ENCODE data around the gene TBC1D1.

The TBC1D1 gene

DNA sequence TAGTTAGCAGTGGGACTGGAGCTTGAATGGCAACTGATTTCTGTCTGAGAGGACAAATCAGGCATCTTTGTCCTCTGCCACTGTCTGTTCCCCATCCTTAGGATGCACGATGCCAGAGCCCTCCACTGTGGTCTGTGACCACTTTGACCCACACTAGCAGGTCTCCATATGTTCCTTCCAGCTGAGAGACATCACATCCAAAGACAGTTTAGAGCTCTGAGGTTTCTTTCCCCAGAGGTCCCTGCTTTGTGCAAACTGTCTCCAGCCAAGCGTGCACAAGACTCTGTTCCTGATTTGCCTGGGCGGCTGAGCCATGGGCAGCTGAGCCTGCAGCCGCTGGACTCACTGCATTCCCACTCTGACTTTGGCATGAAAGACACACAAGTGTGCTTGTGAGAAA, 167.3 kb downstream of the TBC1D1 start:
- no peaks in the 10 kb centered on the region for H3K9me3 ChIP-seq (ENCODE audit: control insufficient read depth, low read length)
- H3K4me3 ChIP-seq (ENCODE audit: insufficient read depth, low read depth, low read length, poor library complexity, severe bottlenecking) = no peak overlapping the region
- DNase-seq = no peak
- no peak overlapping the region for H3K27ac ChIP-seq (ENCODE audit: insufficient read depth, low read length, poor library complexity, severe bottlenecking)
- H3K36me3 ChIP-seq (ENCODE audit: control insufficient read depth, insufficient read depth, low read length) = peaks cover 28% of the 10 kb centered on the region
- H3K27me3 ChIP-seq (replicated peaks; ENCODE audit: control insufficient read depth, insufficient read depth, low read length, poor library complexity, severe bottlenecking) = no peaks in the 10 kb centered on the region
- no peaks in the 10 kb centered on the region for H3K4me1 ChIP-seq (ENCODE audit: control insufficient read depth, insufficient read depth, low read length, poor library complexity, severe bottlenecking)

DNA sequence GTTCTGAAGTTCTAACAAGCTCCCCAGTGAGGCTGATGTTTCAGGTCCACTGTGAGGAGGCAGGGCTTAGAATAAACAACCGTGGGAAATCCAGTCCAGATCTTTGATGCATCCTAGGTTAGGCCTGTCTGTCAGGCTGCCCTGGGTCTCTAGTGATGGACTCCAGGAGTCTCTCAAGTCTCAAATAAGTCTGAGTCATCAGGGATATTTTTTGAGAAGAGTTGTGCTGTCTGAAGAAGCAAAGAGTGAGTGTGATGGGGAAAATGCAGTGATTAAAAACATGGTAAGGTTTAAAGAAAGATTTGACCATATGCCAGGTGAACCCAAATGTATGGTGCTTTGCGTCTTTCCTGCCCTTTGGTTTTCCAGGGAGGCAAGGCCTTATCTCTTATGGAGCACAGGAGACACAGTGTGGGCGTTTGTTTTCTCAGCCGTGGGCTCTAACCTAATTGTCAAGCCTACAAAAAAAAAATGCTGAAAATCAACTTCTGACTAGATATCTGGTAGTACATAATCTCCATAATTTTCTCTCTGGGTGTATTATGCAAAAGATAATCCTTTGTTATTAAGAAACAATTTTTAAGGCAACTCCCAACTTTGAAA, 170.0 kb downstream of the TBC1D1 start:
- H3K4me1 ChIP-seq (ENCODE audit: control insufficient read depth, insufficient read depth, low read length, poor library complexity, severe bottlenecking) = no peaks in the 10 kb centered on the region
- no peak overlapping the region for H3K27ac ChIP-seq (ENCODE audit: insufficient read depth, low read length, poor library complexity, severe bottlenecking)
- peaks cover 8% of the 10 kb centered on the region for H3K36me3 ChIP-seq (ENCODE audit: control insufficient read depth, insufficient read depth, low read length)
- no peaks in the 10 kb centered on the region for H3K9me3 ChIP-seq (ENCODE audit: control insufficient read depth, low read length)
- H3K27me3 ChIP-seq (replicated peaks; ENCODE audit: control insufficient read depth, insufficient read depth, low read length, poor library complexity, severe bottlenecking) = no peaks in the 10 kb centered on the region
- H3K4me3 ChIP-seq (ENCODE audit: insufficient read depth, low read depth, low read length, poor library complexity, severe bottlenecking) = no peak overlapping the region
- no peak for DNase-seq

DNA sequence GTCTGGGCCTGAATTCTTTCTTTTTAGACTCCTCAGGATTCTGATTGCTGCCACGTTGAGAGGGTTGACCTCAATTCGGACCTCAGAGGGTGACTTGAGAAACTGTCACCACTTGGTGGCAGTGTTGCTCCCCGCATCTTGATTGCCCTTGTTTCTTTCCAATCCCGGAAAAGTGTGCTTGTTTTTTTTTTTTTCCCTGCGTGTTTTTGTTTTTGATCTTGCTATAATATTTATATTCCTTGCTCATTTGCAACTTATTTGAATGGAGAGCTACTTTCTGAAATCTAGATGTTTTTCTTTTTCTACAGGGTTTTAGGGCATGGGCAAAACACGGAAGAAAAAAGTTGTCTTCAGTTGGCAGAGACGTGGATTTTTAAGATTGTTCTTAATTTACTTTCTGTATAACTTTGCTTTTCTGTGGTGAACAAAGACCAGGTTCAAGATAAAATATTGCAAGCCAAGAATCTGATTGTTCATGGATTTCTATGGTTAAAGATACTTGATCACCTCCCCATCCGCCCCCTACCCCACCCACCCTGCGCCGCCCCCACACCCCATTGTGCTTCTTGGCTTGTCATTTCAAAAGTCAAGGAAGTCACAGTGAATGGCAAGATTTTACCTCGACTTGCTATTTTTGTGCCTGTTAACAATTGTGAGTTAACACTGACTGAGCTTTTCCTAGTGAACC, 171.3 kb downstream of the TBC1D1 start:
- Histone ChIP-seq H3K4me3 (ENCODE audit: insufficient read depth, low read depth, low read length, poor library complexity, severe bottlenecking) (peak overlapping the region; percentile 26), H3K27me3 (replicated peaks; ENCODE audit: control insufficient read depth, insufficient read depth, low read length, poor library complexity, severe bottlenecking) (no peaks in the 10 kb centered on the region), H3K9me3 (ENCODE audit: control insufficient read depth, low read length) (no peaks in the 10 kb centered on the region), H3K36me3 (ENCODE audit: control insufficient read depth, insufficient read depth, low read length) (peaks cover 7% of the 10 kb centered on the region), H3K27ac (ENCODE audit: insufficient read depth, low read length, poor library complexity, severe bottlenecking) (no peak overlapping the region), H3K4me1 (ENCODE audit: control insufficient read depth, insufficient read depth, low read length, poor library complexity, severe bottlenecking) (no peaks in the 10 kb centered on the region)
- DNase-seq = peak; percentile 10 to 49 (median 16)

DNA sequence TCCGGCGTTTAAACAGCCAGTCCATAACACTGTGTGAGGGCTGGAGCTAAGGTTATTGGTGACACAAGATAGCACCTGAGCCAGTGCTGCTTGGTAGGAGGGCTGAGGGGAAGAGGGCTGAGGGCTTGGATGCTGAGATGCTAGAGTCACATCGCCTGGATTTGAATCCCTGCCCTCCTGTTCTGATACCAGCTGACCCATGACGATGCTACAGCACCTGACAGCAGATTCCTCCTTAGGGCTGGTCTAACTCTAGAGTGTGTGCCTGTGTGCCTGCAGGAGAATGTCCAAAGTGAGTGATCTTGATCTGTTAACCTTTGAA, 171.9 kb downstream of the TBC1D1 start:
- no peak overlapping the region for H3K27ac ChIP-seq (ENCODE audit: insufficient read depth, low read length, poor library complexity, severe bottlenecking)
- no peak for DNase-seq
- no peaks in the 10 kb centered on the region for H3K9me3 ChIP-seq (ENCODE audit: control insufficient read depth, low read length)
- no peak overlapping the region for H3K4me3 ChIP-seq (ENCODE audit: insufficient read depth, low read depth, low read length, poor library complexity, severe bottlenecking)
- no peaks in the 10 kb centered on the region for H3K27me3 ChIP-seq (replicated peaks; ENCODE audit: control insufficient read depth, insufficient read depth, low read length, poor library complexity, severe bottlenecking)
- H3K4me1 ChIP-seq (ENCODE audit: control insufficient read depth, insufficient read depth, low read length, poor library complexity, severe bottlenecking) = no peaks in the 10 kb centered on the region
- peaks cover 6% of the 10 kb centered on the region for H3K36me3 ChIP-seq (ENCODE audit: control insufficient read depth, insufficient read depth, low read length)

DNA sequence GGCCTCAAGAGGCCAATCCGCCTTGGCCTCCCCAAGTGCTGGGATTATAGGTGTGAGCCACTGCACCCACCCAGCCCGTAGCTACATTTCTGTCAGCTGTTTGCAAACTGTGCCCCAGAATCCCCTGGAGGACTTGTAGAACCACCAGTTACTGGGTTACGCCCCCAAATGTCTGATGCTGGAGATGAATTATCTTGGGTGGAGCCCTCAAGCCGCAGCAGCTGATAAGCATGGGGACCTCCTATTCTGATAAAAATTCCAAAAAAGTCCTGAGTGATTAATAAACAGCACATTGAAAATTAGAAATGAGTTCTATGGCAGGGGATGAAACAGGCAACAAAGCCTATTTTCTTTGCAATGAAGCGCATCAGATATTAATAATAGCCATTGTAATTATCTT, 174.3 kb downstream of the TBC1D1 start:
- H3K36me3 ChIP-seq (ENCODE audit: control insufficient read depth, insufficient read depth, low read length) = peaks cover 3% of the 10 kb centered on the region
- H3K27ac ChIP-seq (ENCODE audit: insufficient read depth, low read length, poor library complexity, severe bottlenecking) = no peak overlapping the region
- no peaks in the 10 kb centered on the region for H3K27me3 ChIP-seq (replicated peaks; ENCODE audit: control insufficient read depth, insufficient read depth, low read length, poor library complexity, severe bottlenecking)
- H3K4me3 ChIP-seq (ENCODE audit: insufficient read depth, low read depth, low read length, poor library complexity, severe bottlenecking) = no peak overlapping the region
- no peak for DNase-seq
- H3K4me1 ChIP-seq (ENCODE audit: control insufficient read depth, insufficient read depth, low read length, poor library complexity, severe bottlenecking) = no peaks in the 10 kb centered on the region
- no peaks in the 10 kb centered on the region for H3K9me3 ChIP-seq (ENCODE audit: control insufficient read depth, low read length)

DNA sequence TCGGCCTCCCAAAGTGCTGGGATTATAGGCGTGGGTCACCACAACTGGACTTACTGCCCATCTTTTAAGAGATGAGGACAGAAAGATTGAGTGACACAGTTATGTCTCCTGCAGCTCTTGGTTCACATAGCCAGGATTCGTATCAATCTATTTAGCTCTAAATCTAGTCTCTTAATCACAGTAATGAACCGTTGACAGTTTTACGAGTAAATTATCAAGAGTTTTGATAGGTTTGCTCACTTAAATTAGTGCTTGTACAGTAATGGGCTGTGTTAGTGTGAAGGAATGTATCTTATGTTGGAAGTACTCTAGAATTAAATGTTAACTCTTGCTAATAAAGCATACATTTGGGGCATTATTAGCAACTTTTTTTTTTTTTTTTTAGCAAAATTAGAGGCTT, 175.0 kb downstream of the TBC1D1 start:
- Histone ChIP-seq H3K27ac (ENCODE audit: insufficient read depth, low read length, poor library complexity, severe bottlenecking) (no peak overlapping the region), H3K9me3 (ENCODE audit: control insufficient read depth, low read length) (no peaks in the 10 kb centered on the region), H3K27me3 (replicated peaks; ENCODE audit: control insufficient read depth, insufficient read depth, low read length, poor library complexity, severe bottlenecking) (no peaks in the 10 kb centered on the region), H3K36me3 (ENCODE audit: control insufficient read depth, insufficient read depth, low read length) (peaks cover 7% of the 10 kb centered on the region), H3K4me1 (ENCODE audit: control insufficient read depth, insufficient read depth, low read length, poor library complexity, severe bottlenecking) (no peaks in the 10 kb centered on the region), H3K4me3 (ENCODE audit: insufficient read depth, low read depth, low read length, poor library complexity, severe bottlenecking) (no peak overlapping the region)
- no peak for DNase-seq

DNA sequence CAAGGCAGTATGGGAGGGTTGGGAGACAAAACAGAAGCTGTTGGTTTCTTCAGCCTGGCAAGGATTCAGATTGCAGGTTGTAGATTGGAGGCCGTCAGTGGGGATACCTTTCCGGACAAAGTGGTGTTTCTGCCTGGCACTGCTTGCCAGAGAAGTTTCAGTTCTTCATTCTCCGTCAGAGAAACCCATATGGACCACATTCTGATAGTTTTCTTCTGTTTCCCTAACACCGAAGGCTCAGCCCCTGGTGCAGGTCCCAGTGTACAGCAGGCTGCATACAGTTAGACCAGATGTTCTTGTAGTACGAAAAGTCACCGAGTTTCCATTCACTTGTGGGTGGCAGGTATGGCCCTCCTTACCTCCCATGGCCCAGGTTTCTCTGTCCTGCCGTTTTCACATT, 176.6 kb downstream of the TBC1D1 start:
- Histone ChIP-seq H3K4me3 (ENCODE audit: insufficient read depth, low read depth, low read length, poor library complexity, severe bottlenecking) (no peak overlapping the region), H3K27me3 (replicated peaks; ENCODE audit: control insufficient read depth, insufficient read depth, low read length, poor library complexity, severe bottlenecking) (no peaks in the 10 kb centered on the region), H3K36me3 (ENCODE audit: control insufficient read depth, insufficient read depth, low read length) (peaks cover 7% of the 10 kb centered on the region), H3K27ac (ENCODE audit: insufficient read depth, low read length, poor library complexity, severe bottlenecking) (no peak overlapping the region), H3K9me3 (ENCODE audit: control insufficient read depth, low read length) (no peaks in the 10 kb centered on the region), H3K4me1 (ENCODE audit: control insufficient read depth, insufficient read depth, low read length, poor library complexity, severe bottlenecking) (no peaks in the 10 kb centered on the region)
- no peak for DNase-seq

DNA sequence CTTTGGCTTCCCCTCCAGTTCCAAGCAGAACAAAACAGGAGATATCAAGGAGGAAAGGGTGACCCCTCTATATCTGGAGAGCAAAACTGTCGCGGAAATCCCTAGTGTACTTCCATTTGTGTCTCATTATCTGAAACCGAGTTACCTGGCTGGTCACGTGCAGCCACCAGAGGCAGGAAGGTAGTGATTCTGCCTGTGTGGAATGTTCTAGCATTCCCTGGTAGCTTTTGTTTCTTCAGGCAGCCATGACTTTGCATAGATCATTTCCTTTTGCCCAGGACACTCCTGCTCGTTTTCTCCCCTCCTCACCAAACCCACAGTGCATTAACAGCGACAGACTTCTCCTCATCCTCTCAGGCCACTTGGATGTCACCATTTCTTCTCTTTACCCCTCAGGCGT, 177.2 kb downstream of the TBC1D1 start:
- no peak overlapping the region for H3K4me3 ChIP-seq (ENCODE audit: insufficient read depth, low read depth, low read length, poor library complexity, severe bottlenecking)
- H3K9me3 ChIP-seq (ENCODE audit: control insufficient read depth, low read length) = no peaks in the 10 kb centered on the region
- H3K36me3 ChIP-seq (ENCODE audit: control insufficient read depth, insufficient read depth, low read length) = peaks cover 7% of the 10 kb centered on the region
- DNase-seq = no peak
- H3K4me1 ChIP-seq (ENCODE audit: control insufficient read depth, insufficient read depth, low read length, poor library complexity, severe bottlenecking) = no peaks in the 10 kb centered on the region
- no peaks in the 10 kb centered on the region for H3K27me3 ChIP-seq (replicated peaks; ENCODE audit: control insufficient read depth, insufficient read depth, low read length, poor library complexity, severe bottlenecking)
- H3K27ac ChIP-seq (ENCODE audit: insufficient read depth, low read length, poor library complexity, severe bottlenecking) = no peak overlapping the region

DNA sequence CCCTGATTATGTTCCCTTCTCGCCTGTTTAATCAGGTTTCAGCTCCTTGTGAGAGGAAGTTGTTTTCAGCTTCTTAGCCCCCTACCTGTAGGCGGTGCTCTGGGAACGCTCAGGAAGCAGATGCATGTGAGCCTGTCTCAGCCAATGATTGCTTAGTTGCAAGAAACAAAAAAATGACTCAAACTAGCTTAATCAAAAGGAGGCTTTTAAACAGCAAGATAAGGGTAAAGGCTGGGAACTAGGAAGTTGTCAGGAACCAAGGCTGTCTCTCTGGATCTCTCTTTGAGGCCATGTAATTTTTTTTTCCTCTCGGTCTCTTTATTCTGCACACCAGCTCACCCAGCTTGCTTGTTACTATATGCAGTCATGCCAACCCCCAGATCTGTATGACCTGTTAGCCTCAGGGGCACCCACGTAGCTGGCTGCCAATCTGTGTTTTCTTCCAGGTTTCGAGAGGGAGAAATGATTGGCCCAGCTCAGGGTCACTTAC, 178.4 kb downstream of the TBC1D1 start:
- no peaks in the 10 kb centered on the region for H3K4me1 ChIP-seq (ENCODE audit: control insufficient read depth, insufficient read depth, low read length, poor library complexity, severe bottlenecking)
- H3K27me3 ChIP-seq (replicated peaks; ENCODE audit: control insufficient read depth, insufficient read depth, low read length, poor library complexity, severe bottlenecking) = no peaks in the 10 kb centered on the region
- no peak overlapping the region for H3K4me3 ChIP-seq (ENCODE audit: insufficient read depth, low read depth, low read length, poor library complexity, severe bottlenecking)
- no peak overlapping the region for H3K27ac ChIP-seq (ENCODE audit: insufficient read depth, low read length, poor library complexity, severe bottlenecking)
- H3K9me3 ChIP-seq (ENCODE audit: control insufficient read depth, low read length) = no peaks in the 10 kb centered on the region
- DNase-seq = no peak
- peaks cover 7% of the 10 kb centered on the region for H3K36me3 ChIP-seq (ENCODE audit: control insufficient read depth, insufficient read depth, low read length)

DNA sequence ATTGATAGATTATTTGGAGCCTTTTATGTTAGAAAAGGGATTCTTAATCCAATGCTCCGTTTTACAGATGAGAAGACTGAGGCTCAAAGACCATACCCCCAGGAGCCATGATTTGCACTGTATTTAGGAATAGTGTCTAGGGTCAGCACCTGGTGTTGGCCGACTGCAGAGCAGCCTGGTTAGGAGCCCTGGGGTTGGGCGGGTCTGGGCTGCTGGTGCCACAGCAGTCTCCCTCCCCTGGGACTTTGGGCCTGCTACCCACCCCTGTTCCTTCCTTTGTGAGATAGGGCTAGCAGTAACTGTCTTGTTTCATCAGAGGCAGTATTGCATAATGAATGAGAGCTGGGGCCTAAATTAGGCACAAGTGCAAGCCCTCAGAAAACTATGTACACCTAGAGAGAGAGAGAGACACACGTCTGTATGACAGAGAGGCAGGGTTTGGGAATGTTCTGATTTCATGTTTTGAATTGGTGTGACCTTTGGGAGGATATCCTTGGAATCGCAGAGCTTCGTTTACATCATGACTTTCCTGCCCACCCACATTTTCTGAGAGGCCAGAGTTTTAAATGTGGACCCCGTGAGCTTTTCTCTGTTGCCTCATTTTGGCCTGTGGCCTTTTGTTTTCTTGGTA, 181.0 kb downstream of the TBC1D1 start:
- peaks cover 7% of the 10 kb centered on the region for H3K36me3 ChIP-seq (ENCODE audit: control insufficient read depth, insufficient read depth, low read length)

More for the DNA sequence above, 181.0 kb downstream of the TBC1D1 start:
- H3K27me3 ChIP-seq (replicated peaks; ENCODE audit: control insufficient read depth, insufficient read depth, low read length, poor library complexity, severe bottlenecking) = no peaks in the 10 kb centered on the region
- H3K4me3 ChIP-seq (ENCODE audit: insufficient read depth, low read depth, low read length, poor library complexity, severe bottlenecking) = no peak overlapping the region
- DNase-seq = no peak
- H3K9me3 ChIP-seq (ENCODE audit: control insufficient read depth, low read length) = no peaks in the 10 kb centered on the region
- no peak overlapping the region for H3K27ac ChIP-seq (ENCODE audit: insufficient read depth, low read length, poor library complexity, severe bottlenecking)
- no peaks in the 10 kb centered on the region for H3K4me1 ChIP-seq (ENCODE audit: control insufficient read depth, insufficient read depth, low read length, poor library complexity, severe bottlenecking)
